ENCODE data around the gene SLC9A1.

DNA sequence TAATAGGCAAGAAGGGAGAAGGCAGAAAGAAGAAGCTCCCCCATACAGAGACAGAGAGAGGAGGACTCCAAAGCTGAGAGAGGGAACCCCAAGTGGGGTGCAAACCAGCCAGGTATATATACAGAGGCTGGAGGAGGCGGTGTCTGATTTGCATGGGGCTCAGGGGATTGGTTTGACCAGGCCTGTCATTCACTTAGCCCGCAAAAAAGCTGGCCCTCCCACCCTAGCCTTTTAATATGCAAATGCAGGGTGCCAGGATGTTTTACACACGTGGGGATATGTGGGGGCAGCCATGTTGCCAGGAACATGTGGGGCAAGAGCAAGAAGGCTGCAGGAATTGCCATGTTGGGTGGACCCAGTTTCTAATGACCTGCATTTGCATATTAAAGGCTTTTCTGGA lies 105.3 kb downstream of the SLC9A1 start:
- TF ChIP-seq CTCF (IDR thresholded peaks at IDR 0.05 in 2 of 3, conservative IDR thresholded peaks at IDR 0.05 in 1 of 3; ENCODE audit: borderline replicate concordance in 1 of 3, insufficient read depth in 1 of 3, low read depth in 2 of 3, low read length in 2 of 3) (no peak), TCF7L2 (IDR thresholded peaks at IDR 0.05; ENCODE audit: borderline replicate concordance, extremely low read depth, insufficient read depth, insufficient read length) (no peak), POLR2AphosphoS5 (IDR thresholded peaks at IDR 0.05; ENCODE audit: low read depth, low read length) (no peak), POLR2A (IDR thresholded peaks at IDR 0.05; ENCODE audit: borderline replicate concordance, extremely low read depth, insufficient read depth, insufficient read length) (no peak)
